IMR-90 (cell line): ENCODE data around the gene RNF38.
A peak's percentile ranks its signal among the peaks of the same experiment; 100 is the strongest.

ENCODE experiments used
- BHLHE40 ChIP-seq: fragments of 150-350 bp; IDR thresholded peaks from 2 replicates; pipeline ENCODE4 v1.6.1; 2016; ENCODE audit warnings: mild to moderate bottlenecking, low read depth, low read length
- CEBPB ChIP-seq: IDR thresholded peaks from 2 replicates; pipeline ENCODE4 v1.6.1; 2012; ENCODE audit warnings: low read depth, low read length, improper control_type of control experiment
- CHD1 ChIP-seq: IDR thresholded peaks from 2 replicates; pipeline ENCODE4 v1.6.1; 2012; ENCODE audit warnings: low read depth, low read length, improper control_type of control experiment
- CTCF ChIP-seq: conservative IDR thresholded peaks from 2 replicates; pipeline ENCODE4 v1.5.1; 2012; ENCODE audit warnings: mild to moderate bottlenecking, low read depth, low read length, improper control_type of control experiment
- ELK1 ChIP-seq: fragments of 150-350 bp; IDR thresholded peaks from 2 replicates; pipeline ENCODE4 v1.6.1; 2016; ENCODE audit warnings: low read depth, mild to moderate bottlenecking, low read length, moderate library complexity, borderline replicate concordance
- FOS ChIP-seq: fragments of 150-350 bp; IDR thresholded peaks from 2 replicates; pipeline ENCODE4 v1.6.1; 2016; ENCODE audit warnings: low read depth, low read length
- MAFK ChIP-seq: IDR thresholded peaks from 2 replicates; pipeline ENCODE4 v1.6.1; 2012; ENCODE audit warnings: low read depth, low read length, improper control_type of control experiment
- MAZ ChIP-seq: IDR thresholded peaks from 2 replicates; pipeline ENCODE4 v1.6.1; 2012; ENCODE audit warnings: low read depth, mild to moderate bottlenecking, low read length, improper control_type of control experiment, moderate library complexity, borderline replicate concordance
- MXI1 ChIP-seq: IDR thresholded peaks from 2 replicates; pipeline ENCODE4 v1.6.1; 2012; ENCODE audit warnings: low read depth, mild to moderate bottlenecking, low read length, moderate library complexity, borderline replicate concordance
- POLR2A ChIP-seq: IDR thresholded peaks from 2 replicates; pipeline ENCODE4 v1.6.1; 2012; ENCODE audit warnings: mild to moderate bottlenecking, low read depth, low read length
- RAD21 ChIP-seq: IDR thresholded peaks from 2 replicates; pipeline ENCODE4 v1.6.1; 2012; ENCODE audit warnings: low read length, improper control_type of control experiment
- SMC3 ChIP-seq: fragments of 150-350 bp; IDR thresholded peaks from 2 replicates; pipeline ENCODE4 v1.6.1; 2016; ENCODE audit warnings: low read depth, mild to moderate bottlenecking, antibody characterized with exemption, low read length, moderate library complexity
- USF2 ChIP-seq: fragments of 150-350 bp; IDR thresholded peaks from 2 replicates; pipeline ENCODE4 v1.6.1; 2017; ENCODE audit warnings: mild to moderate bottlenecking, antibody characterized with exemption, low read length, low read depth

GRCh38 chr9:36346569-36346968 is 53.5 kb downstream of the RNF38 start:
- TF ChIP-seq CHD1, result no peak
- no peak for TF ChIP-seq CTCF
- no peak for TF ChIP-seq RAD21
- no peak for TF ChIP-seq MAZ
- no peak for TF ChIP-seq USF2
- TF ChIP-seq ELK1, result no peak
- no peak for TF ChIP-seq MAFK
- no peak for TF ChIP-seq POLR2A
- no peak for TF ChIP-seq FOS
- no peak for TF ChIP-seq SMC3
- no peak for TF ChIP-seq BHLHE40
- TF ChIP-seq MXI1, result no peak
- TF ChIP-seq CEBPB, result peak; percentile 28; the same call in 1 of the 2 replicates
